Brain microvascular endothelial cell (primary cell): ENCODE data around the gene TBC1D10B.
A peak's percentile ranks its signal among the peaks of the same experiment; 100 is the strongest.
"Not testable (repeated sequence)": the region's sequence is repeated elsewhere in the genome, so short reads cannot be mapped to it uniquely, and the experiment has no call there.

Experiments used
- DNase-seq: peaks from one replicate; pipeline ENCODE4 v3.0.0-alpha.2; 2020
- H3K27ac ChIP-seq: fragments of 250-450 bp; sonication (Bioruptor Pico); 2 replicates; pipeline ENCODE4 v1.5.1; 2020; ENCODE audit warnings: mild to moderate bottlenecking, moderate library complexity
- H3K27me3 ChIP-seq: fragments of 250-450 bp; sonication (Bioruptor Pico); replicated peaks from 2 replicates; pipeline ENCODE4 v1.5.1; 2020; ENCODE audit warnings: mild to moderate bottlenecking
- H3K36me3 ChIP-seq: fragments of 250-450 bp; sonication (Bioruptor Pico); replicated peaks from 2 replicates; pipeline ENCODE4 v1.5.1; 2020; ENCODE audit warnings: mild to moderate bottlenecking
- H3K4me3 ChIP-seq: 2 replicates; pipeline ENCODE4 v1.5.1; 2011; ENCODE audit warnings: low read depth, mild to moderate bottlenecking, control low read depth, low read length, moderate library complexity
- CTCF ChIP-seq: IDR thresholded peaks from 2 replicates; pipeline ENCODE4 v1.5.1; 2011; ENCODE audit warnings: low read depth, mild to moderate bottlenecking, moderate library complexity, low read length, control low read depth, inconsistent platforms; ENCODE audit errors: missing control alignments
- in situ Hi-C: cut with HindIII; loops from 2 replicates; pipeline ENCODE4 v1.10.0; 2017; ENCODE audit warnings: low sequenced_read_pairs, low pct_ligation_motif_present

The TBC1D10B gene

GRCh38 chr16:30342751-30343490 is 27.4 kb downstream of the TBC1D10B start:
- no peaks in the 10 kb centered on the region for H3K36me3 ChIP-seq
- no peak overlapping the region for H3K27ac ChIP-seq
- in situ Hi-C loops = no loop called here
- no peak for DNase-seq
- no peak overlapping the region for H3K4me3 ChIP-seq
- TF ChIP-seq CTCF = no peak
- H3K27me3 ChIP-seq = no peaks in the 10 kb centered on the region

DNA sequence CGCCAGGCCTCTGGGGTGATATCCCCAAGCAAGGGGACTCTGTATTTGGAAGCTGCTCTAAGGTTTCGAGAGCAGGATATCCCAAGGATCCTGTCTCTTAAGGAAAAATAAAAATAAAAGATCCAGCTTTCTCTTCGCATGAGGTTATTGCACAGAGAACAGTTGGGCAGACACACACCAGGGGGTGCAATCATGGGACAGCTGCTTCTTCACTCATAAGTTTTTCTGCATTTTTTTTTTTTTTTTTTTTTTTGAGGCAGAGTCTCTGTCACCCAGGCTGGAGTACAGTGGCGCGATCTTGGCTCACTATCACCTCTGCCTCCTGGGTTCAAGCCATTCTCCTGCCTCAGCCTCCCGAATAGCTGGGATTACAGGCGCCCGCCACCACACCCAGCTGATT is 28.3 kb downstream of the TBC1D10B start:
- in situ Hi-C loops = not testable (repeated sequence)

GRCh38 chr16:30340621-30341020 is 29.7 kb downstream of the TBC1D10B start:
- Histone ChIP-seq H3K27me3 (no peaks in the 10 kb centered on the region), H3K27ac (no peak overlapping the region), H3K4me3 (no peak overlapping the region), H3K36me3 (no peaks in the 10 kb centered on the region)
- no peak for DNase-seq
- in situ Hi-C loops = no loop called here
- TF ChIP-seq CTCF = no peak

More for the DNA sequence above, 28.3 kb downstream of the TBC1D10B start:
- H3K4me3 ChIP-seq, H3K27me3 ChIP-seq, H3K36me3 ChIP-seq, H3K27ac ChIP-seq: not testable (repeated sequence)
- peak; percentile 29 for TF ChIP-seq CTCF
- DNase-seq = peak; percentile 29

DNA sequence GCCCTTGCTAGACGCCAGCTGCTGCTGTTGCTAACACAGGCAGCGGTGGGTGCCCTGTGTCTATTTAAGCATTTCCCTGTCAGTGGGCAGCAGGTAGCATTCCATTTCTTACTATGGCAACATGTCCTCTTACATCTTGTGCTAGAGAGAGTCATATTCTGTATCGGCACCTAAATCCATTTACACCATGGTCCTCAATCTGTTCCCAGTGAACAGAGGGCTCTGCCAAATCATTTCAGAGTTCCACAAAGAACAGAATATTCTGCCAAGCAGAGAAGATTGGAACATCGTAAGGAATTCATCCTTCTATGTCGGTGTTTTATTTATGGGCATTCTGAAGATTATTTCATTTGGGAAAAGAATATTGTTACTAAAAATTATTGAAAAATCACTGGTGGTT is 31.6 kb downstream of the TBC1D10B start:
- in situ Hi-C loops, H3K4me3 ChIP-seq, H3K27me3 ChIP-seq, H3K27ac ChIP-seq, DNase-seq, H3K36me3 ChIP-seq: not testable (repeated sequence)

DNA sequence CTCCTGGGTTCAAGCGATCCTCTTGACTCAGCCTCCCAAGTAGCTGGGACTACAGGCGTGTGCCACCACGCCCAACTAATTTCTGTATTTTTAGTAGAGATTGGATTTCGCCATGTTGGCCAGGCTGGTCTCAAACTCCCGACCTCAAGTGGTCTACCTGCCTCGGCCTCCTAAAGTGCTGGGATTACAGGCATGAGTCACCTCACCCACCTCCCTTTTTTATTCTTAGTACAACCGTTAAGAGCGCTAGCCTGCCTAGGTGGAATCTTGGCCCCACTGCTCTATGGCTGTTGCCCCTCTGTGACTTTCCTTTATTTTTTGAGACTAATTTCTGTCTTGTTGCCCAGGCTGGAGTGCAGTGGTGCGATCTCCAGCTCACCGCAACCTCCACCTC is 32.3 kb downstream of the TBC1D10B start:
- in situ Hi-C loops, H3K4me3 ChIP-seq, H3K36me3 ChIP-seq, DNase-seq, H3K27ac ChIP-seq, H3K27me3 ChIP-seq: not testable (repeated sequence)

DNA sequence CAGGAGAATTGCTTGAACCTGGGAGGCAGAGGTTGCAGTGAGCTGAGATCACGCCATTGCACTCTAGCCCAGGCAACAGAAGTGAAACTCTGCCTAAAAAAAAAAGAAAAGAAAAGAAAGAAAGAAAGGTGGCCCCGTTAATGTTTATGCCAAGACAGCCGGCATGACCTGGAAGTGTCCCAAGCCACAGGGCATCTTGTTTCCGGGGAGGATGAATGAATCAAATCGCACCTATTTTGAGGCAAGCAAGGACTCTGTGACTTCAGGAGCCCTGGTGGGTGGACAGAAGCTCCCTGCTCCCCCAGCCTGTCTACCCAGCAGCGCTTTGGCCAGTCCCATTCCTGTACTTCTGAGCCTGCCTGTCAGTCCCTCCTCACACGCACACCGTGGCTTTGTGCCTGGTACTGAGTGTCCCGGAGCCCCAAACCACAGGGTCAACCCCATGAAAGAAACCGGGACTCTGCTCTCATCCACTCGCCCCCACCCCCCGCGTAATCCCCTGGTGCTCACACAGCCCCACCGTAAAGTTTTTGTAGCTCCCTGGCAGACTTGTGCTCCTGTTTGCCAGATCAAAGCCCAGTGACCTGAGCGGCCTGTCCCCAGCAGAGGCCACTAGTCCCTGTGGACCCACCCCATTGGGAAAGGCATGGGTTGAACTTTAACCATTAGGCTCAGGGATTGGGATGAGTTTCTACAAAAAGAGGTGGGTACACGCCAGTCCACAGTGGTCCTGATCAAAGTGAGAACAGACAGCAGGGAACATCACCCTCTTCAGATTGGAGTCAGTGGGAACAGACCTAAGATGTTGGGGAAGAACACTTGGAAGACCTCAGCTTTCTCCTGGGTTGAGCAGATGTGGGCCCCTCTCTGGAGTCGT is 34.5 kb downstream of the TBC1D10B start:
- peak overlapping the region; percentile 50 for H3K4me3 ChIP-seq
- no peaks in the 10 kb centered on the region for H3K36me3 ChIP-seq
- no peaks in the 10 kb centered on the region for H3K27me3 ChIP-seq
- no peak for DNase-seq
- no peak overlapping the region for H3K27ac ChIP-seq
- TF ChIP-seq CTCF = no peak
- in situ Hi-C loops = no loop called here

- in situ Hi-C loops, H3K27me3 ChIP-seq, H3K36me3 ChIP-seq: not testable (repeated sequence)
- DNase-seq = peak; percentile 65
- H3K27ac ChIP-seq = peak overlapping the region; percentile 84
- peak overlapping the region; percentile 67 for H3K4me3 ChIP-seq
Observed at GRCh38 chr16:30335028-30335597, 35.2 kb downstream of the TBC1D10B start.

- Histone ChIP-seq H3K4me3 (peak overlapping the region; percentile 67), H3K27ac (peak overlapping the region; percentile 84)
- DNase-seq = peak; percentile 62
- in situ Hi-C loops, H3K27me3 ChIP-seq, H3K36me3 ChIP-seq: not testable (repeated sequence)
Observed at GRCh38 chr16:30334473-30334989, 35.8 kb downstream of the TBC1D10B start.

DNA sequence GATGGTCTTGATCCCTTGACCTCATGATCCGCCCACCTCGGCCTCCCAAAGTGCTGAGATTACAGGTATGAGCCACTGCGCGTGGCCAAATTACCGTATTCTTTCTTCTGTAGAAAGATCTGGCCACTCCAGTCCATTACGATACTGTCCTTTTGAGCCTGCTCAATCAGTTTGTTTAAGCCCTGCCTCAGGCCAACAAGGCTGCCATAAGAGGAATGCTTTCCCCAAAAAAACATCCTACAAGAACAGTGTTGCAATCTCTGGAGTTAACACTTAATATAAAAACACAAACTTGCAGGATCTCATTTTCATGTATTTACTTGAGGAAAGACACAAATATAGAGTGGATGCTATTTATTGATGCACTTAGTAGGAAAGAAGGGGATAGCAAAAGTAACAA is 46.1 kb downstream of the TBC1D10B start:
- DNase-seq, H3K36me3 ChIP-seq, H3K27me3 ChIP-seq, H3K27ac ChIP-seq, in situ Hi-C loops, H3K4me3 ChIP-seq: not testable (repeated sequence)

- H3K4me3 ChIP-seq, H3K27ac ChIP-seq, H3K27me3 ChIP-seq, H3K36me3 ChIP-seq, DNase-seq, in situ Hi-C loops: not testable (repeated sequence)
Observed at GRCh38 chr16:30318647-30319046, 51.6 kb downstream of the TBC1D10B start.
